ENCODE results near the gene VIPR2.

The VIPR2 gene

DNA sequence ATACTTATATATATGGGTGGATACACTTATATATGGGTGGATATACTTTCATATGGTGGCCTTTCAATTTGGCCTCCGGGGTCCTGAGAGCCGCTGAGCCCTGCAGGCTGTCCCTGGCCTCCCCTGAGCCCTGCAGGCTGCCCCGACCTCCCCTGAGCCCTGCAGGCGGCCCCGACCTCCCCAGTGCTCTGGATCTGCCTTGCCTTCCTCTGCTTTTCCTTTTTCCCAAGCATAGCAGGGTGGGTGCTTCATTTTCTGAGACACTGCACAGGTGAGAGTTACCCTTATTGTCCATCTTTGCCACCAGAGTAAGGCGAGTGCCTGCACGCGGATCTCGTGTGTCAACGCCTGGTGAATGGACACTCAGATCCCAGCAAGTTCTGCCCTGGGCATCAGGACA, 106.6 kb downstream of the VIPR2 start:
- TF ChIP-seq, protein P1, sequence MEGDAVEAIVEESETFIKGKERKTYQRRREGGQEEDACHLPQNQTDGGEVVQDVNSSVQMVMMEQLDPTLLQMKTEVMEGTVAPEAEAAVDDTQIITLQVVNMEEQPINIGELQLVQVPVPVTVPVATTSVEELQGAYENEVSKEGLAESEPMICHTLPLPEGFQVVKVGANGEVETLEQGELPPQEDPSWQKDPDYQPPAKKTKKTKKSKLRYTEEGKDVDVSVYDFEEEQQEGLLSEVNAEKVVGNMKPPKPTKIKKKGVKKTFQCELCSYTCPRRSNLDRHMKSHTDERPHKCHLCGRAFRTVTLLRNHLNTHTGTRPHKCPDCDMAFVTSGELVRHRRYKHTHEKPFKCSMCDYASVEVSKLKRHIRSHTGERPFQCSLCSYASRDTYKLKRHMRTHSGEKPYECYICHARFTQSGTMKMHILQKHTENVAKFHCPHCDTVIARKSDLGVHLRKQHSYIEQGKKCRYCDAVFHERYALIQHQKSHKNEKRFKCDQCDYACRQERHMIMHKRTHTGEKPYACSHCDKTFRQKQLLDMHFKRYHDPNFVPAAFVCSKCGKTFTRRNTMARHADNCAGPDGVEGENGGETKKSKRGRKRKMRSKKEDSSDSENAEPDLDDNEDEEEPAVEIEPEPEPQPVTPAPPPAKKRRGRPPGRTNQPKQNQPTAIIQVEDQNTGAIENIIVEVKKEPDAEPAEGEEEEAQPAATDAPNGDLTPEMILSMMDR (IDR thresholded peaks at IDR 0.05): no peak
- Histone ChIP-seq H3K9me3 (no peaks in the 10 kb centered on the region), H3K36me3 (no peaks in the 10 kb centered on the region), H3K4me3 (ENCODE audit: low read depth in 1 of 2, low read length in 1 of 2) (no peak overlapping the region), H3K27ac (no peak overlapping the region), H3K4me1 (ENCODE audit: control insufficient read depth in 1 of 2, insufficient read depth in 1 of 2, low read depth in 1 of 2, low read length in 1 of 2) (no peaks in the 10 kb centered on the region), H3K27me3 (peaks cover 5% of the 10 kb centered on the region)

DNA sequence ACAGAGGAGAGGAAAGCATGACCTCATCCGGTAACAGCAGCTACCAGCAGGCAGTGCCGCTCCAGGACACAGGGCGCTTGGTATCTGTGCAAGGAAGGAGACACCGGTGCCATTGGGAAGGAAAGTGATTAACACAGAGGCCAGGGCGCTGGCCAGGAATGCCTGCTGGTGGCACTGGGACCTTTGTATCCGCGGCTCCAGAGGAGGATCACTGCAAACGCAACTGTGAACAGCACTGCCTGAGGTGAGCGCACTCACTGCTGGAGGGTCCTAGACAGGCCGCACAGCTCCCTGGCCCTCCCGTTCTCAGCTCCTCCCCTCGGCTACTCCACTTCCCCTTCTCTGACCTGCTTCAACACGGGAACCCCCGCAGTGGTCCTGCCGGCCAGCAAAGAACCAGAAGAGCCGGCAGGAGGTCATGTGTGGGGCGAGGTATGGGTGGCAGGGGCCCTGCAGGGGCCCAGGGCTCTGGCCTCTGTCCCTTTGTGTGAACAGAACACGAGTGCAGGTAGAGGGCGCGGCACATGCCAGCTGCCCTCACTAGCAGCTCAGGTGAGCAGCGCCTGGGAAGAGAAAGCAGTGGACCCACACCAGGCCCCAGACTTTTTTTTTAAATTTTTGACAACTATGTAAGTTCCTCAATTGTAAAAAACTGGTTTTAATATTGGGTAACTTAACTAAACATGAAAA, 107.6 kb downstream of the VIPR2 start:
- no peaks in the 10 kb centered on the region for H3K4me1 ChIP-seq (ENCODE audit: control insufficient read depth in 1 of 2, insufficient read depth in 1 of 2, low read depth in 1 of 2, low read length in 1 of 2)
- H3K9me3 ChIP-seq: no peaks in the 10 kb centered on the region
- H3K36me3 ChIP-seq: no peaks in the 10 kb centered on the region
- H3K4me3 ChIP-seq (ENCODE audit: low read depth in 1 of 2, low read length in 1 of 2): no peak overlapping the region
- no peak overlapping the region for H3K27ac ChIP-seq
- TF ChIP-seq, protein P1 (IDR thresholded peaks at IDR 0.05): no peak
- H3K27me3 ChIP-seq: peaks cover 15% of the 10 kb centered on the region

DNA sequence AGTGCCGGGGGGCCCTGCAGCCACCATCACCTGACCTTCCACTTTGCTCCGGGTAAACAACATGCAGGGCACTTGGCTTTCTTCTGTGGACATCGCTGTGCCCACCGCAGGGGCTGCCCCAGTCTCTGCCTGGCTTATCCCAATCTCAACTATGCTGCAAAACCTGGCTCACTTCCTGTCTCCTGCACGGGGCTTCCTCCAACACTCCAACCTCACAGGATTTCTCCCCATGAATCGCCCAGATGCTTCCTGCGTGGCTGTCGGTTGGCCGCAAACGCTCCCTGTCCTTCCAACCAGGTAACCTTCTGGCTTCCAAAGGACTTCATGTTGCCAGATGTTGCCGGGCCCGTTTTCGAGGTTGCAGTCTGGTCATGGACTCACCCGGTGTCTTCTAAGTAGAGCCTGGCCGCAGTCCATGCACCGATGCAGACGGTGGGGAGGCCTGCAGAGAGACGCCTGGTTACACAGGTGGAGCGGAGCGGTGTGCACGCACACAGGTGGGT, 109.0 kb downstream of the VIPR2 start:
- Histone ChIP-seq H3K27me3 (peaks cover 29% of the 10 kb centered on the region), H3K9me3 (no peaks in the 10 kb centered on the region), H3K4me1 (ENCODE audit: control insufficient read depth in 1 of 2, insufficient read depth in 1 of 2, low read depth in 1 of 2, low read length in 1 of 2) (no peaks in the 10 kb centered on the region), H3K4me3 (ENCODE audit: low read depth in 1 of 2, low read length in 1 of 2) (no peak overlapping the region), H3K27ac (no peak overlapping the region), H3K36me3 (no peaks in the 10 kb centered on the region)
- TF ChIP-seq, protein P1 (IDR thresholded peaks at IDR 0.05): no peak

DNA sequence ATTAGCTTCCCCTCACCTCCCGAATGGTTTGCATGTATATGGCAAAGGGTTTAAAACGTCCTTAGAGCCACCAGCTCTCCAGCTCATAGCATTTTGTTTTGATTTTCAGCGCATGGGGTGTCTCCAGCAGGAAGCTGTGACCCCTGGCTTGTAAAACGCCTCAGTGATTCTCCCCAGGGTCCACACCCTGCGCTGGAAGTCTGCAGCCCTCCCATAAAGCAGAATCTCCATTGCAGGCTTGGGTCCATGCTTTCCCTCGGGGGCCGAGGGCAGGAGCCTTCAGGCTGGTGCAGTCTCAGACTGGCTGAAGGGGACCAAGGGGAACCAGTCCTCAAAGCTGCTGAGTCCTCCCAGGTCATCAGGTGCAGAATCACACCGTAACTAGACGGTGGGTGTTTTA, 109.7 kb downstream of the VIPR2 start:
- Histone ChIP-seq H3K4me3 (ENCODE audit: low read depth in 1 of 2, low read length in 1 of 2) (no peak overlapping the region), H3K9me3 (no peaks in the 10 kb centered on the region), H3K27me3 (peaks cover 36% of the 10 kb centered on the region), H3K36me3 (no peaks in the 10 kb centered on the region), H3K4me1 (ENCODE audit: control insufficient read depth in 1 of 2, insufficient read depth in 1 of 2, low read depth in 1 of 2, low read length in 1 of 2) (no peaks in the 10 kb centered on the region), H3K27ac (no peak overlapping the region)
- TF ChIP-seq, protein P1 (IDR thresholded peaks at IDR 0.05): no peak

DNA sequence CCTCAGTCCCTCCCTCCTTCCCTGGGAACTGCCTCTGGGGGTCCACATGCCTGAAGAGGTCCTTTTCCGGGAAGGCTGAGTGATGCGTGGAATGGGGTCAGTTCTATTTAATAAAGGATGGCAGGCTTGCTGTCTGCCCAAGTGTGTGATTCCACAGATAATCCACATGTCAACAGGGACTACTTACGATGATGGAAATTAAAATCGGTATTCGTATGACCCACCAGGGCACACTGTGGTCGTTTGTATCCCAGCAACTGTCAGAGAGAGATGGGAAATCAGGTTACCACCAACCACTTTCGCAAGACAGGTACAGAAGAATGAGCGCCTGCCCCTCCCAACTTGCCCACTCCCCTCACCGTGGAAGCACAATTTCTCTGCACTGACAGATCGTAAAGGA, 110.3 kb downstream of the VIPR2 start:
- no peaks in the 10 kb centered on the region for H3K4me1 ChIP-seq (ENCODE audit: control insufficient read depth in 1 of 2, insufficient read depth in 1 of 2, low read depth in 1 of 2, low read length in 1 of 2)
- H3K4me3 ChIP-seq (ENCODE audit: low read depth in 1 of 2, low read length in 1 of 2): no peak overlapping the region
- peaks cover 42% of the 10 kb centered on the region for H3K27me3 ChIP-seq
- TF ChIP-seq, protein P1 (IDR thresholded peaks at IDR 0.05): no peak
- no peaks in the 10 kb centered on the region for H3K36me3 ChIP-seq
- H3K27ac ChIP-seq: no peak overlapping the region
- no peaks in the 10 kb centered on the region for H3K9me3 ChIP-seq

Measured in neutrophil (primary cell).